CD14-positive monocyte (primary cell): Measurements from ENCODE around the gene CCL22. TPM values are rescaled to one million over a fixed set of nuclear protein-coding genes. Genes with fewer than 3 reads are reported as not detected.

Experiments
- DNase-seq, 3 donors: peaks; one replicate each; pipeline ENCODE4 v3.0.0-alpha.2; 2011 to 2022
- H2AFZ ChIP-seq: 2 replicates; pipeline ENCODE4 v1.6.0; 2012; ENCODE audit warnings: mild to moderate bottlenecking, low read depth, low read length, inconsistent platforms; ENCODE audit not compliant: insufficient read depth, poor library complexity, severe bottlenecking
- H3K27ac ChIP-seq, 2 donors: 1 replicate in 1 of 2; 2 replicates in 1 of 2; pipeline ENCODE4 v1.5.1; 2012 to 2013; ENCODE audit warnings: low read length in 2 of 2, control low read depth in 1 of 2, inconsistent platforms in 1 of 2, low read depth in 1 of 2, mild to moderate bottlenecking in 1 of 2
- H3K27me3 ChIP-seq, 2 donors: one replicate each; pipeline versions ENCODE4 v1.6.0 to v1.6.1; 2011 to 2013; ENCODE audit warnings: low read length in 2 of 2; ENCODE audit not compliant: control insufficient read depth in 2 of 2, insufficient read depth in 2 of 2
- H3K36me3 ChIP-seq, 2 donors: replicated peaks in 1 of 2; 1 replicate in 1 of 2; 2 replicates in 1 of 2; pipeline versions ENCODE4 v1.5.1 to v1.6.1; 2012 to 2013; ENCODE audit warnings: low read length in 2 of 2, control low read depth in 1 of 2, inconsistent platforms in 1 of 2, mild to moderate bottlenecking in 1 of 2; ENCODE audit not compliant: insufficient read depth in 2 of 2, control insufficient read depth in 1 of 2
- H3K4me1 ChIP-seq, 2 donors: 1 replicate in 1 of 2; 2 replicates in 1 of 2; pipeline versions ENCODE4 v1.5.1 to v1.6.1; 2012 to 2013; ENCODE audit warnings: low read length in 2 of 2, control low read depth in 1 of 2, inconsistent platforms in 1 of 2, mild to moderate bottlenecking in 1 of 2, moderate library complexity in 1 of 2; ENCODE audit not compliant: insufficient read depth in 2 of 2, control insufficient read depth in 1 of 2
- H3K4me2 ChIP-seq: replicated peaks from 2 replicates; pipeline ENCODE3; 2012; ENCODE audit warnings: low read length, moderate library complexity, mild to moderate bottlenecking; ENCODE audit not compliant: poor library complexity, severe bottlenecking; ENCODE audit errors: extremely low read depth
- H3K4me3 ChIP-seq, 3 experiments: fragments of 200-600 bp in 1 of 3; sonication (generic) in 1 of 3; replicated peaks in 1 of 3; 1 replicate in 2 of 3; 2 replicates in 1 of 3; pipeline ENCODE4 v1.5.1; 2011 to 2013; ENCODE audit warnings: low read length in 3 of 3, mild to moderate bottlenecking in 3 of 3, control low read depth in 2 of 3, low read depth in 2 of 3, inconsistent platforms in 1 of 3, moderate library complexity in 1 of 3
- H3K79me2 ChIP-seq: 2 replicates; pipeline ENCODE4 v1.6.0; 2012; ENCODE audit warnings: mild to moderate bottlenecking, control low read depth, inconsistent platforms, low read length, moderate library complexity; ENCODE audit not compliant: insufficient read depth
- H3K9ac ChIP-seq: 2 replicates; pipeline ENCODE4 v1.6.0; 2017; ENCODE audit warnings: low read length, mild to moderate bottlenecking; ENCODE audit not compliant: insufficient read depth, poor library complexity, severe bottlenecking
- H3K9me3 ChIP-seq, 2 donors: replicated peaks in 1 of 2; 1 replicate in 1 of 2; 2 replicates in 1 of 2; pipeline versions ENCODE4 v1.5.1 to v1.6.1; 2012 to 2013; ENCODE audit warnings: low read length in 2 of 2, control low read depth in 1 of 2; ENCODE audit not compliant: control insufficient read depth in 1 of 2, insufficient read depth in 1 of 2
- H4K20me1 ChIP-seq: 2 replicates; pipeline ENCODE4 v1.6.0; 2012; ENCODE audit warnings: mild to moderate bottlenecking, low read length, control low read depth, moderate library complexity; ENCODE audit not compliant: insufficient read depth
- H3K27ac Mint-ChIP-seq, 7 donors: one replicate each; pipeline ENCODE4 v1.8.0; 2020; ENCODE audit warnings: mild to moderate bottlenecking in 7 of 7, mixed read lengths in 7 of 7, moderate library complexity in 6 of 7, inconsistent platforms in 2 of 7
- H3K27me3 Mint-ChIP-seq, 3 donors: one replicate each; pipeline ENCODE4 v1.8.0; 2021 to 2022; ENCODE audit warnings: low read depth in 3 of 3, mild to moderate bottlenecking in 3 of 3, mixed read lengths in 3 of 3, moderate library complexity in 3 of 3, inconsistent platforms in 1 of 3
- H3K36me3 Mint-ChIP-seq, 2 donors: one replicate each; pipeline ENCODE4 v1.8.0; 2020; ENCODE audit warnings: mixed read lengths in 2 of 2, inconsistent platforms in 1 of 2, mild to moderate bottlenecking in 1 of 2
- H3K4me1 Mint-ChIP-seq: one replicate; pipeline ENCODE4 v1.8.0; 2020; ENCODE audit warnings: mild to moderate bottlenecking, mixed read lengths
- H3K4me3 Mint-ChIP-seq, 2 donors: one replicate each; pipeline ENCODE4 v1.8.0; 2020; ENCODE audit warnings: mild to moderate bottlenecking in 2 of 2, mixed read lengths in 2 of 2, moderate library complexity in 1 of 2
- H3K9me3 Mint-ChIP-seq, 7 donors: one replicate each; pipeline ENCODE4 v1.8.0; 2020 to 2022; ENCODE audit warnings: mixed read lengths in 7 of 7, mild to moderate bottlenecking in 6 of 7, moderate library complexity in 6 of 7, inconsistent platforms in 2 of 7
- CTCF ChIP-seq: fragments of 200-600 bp; IDR thresholded peaks from one replicate; pipeline ENCODE4 v1.8.0; 2022; ENCODE audit warnings: antibody characterized with exemption, mild to moderate bottlenecking
- WGBS: methylation state at CpG from one replicate; pipeline ENCODE4 v1.1.5; 2013; ENCODE audit warnings: missing lambda C conversion rate; ENCODE audit not compliant: insufficient coverage; 5-methylcytosine and 5-hydroxymethylcytosine counted together
- intact Hi-C, 2 donors: fragments of 100-400 bp; cut with micrococcal nuclease; formaldehyde crosslinking; loops; one replicate each; pipeline versions ENCODE4 v1.15.0 to v1.15.1; 2023
- polyA plus RNA-seq, 3 donors: library from polyadenylated mRNA; depleted of rRNA in 1 of 3; unstranded in 2 of 3; stranded (reverse) in 1 of 3; fragments of 300-500 nt in 2 of 3; fragments of >200 nt in 1 of 3; fragmentation: Illumina TruSeq in 2 of 3; gene quantifications; 1 replicate in 2 of 3; 2 replicates in 1 of 3; pipeline ENCODE4 v1.2.3, GENCODE V29; 2012 to 2021

CCL22 gene
- polyA plus RNA-seq, 3 donors = 0.04 to 0.18 (median 0.15) TPM

- Histone ChIP-seq H3K4me3 (no peak overlapping the region), H4K20me1 (no peaks in the 10 kb centered on the region), H3K27ac (no peak overlapping the region), H3K36me3 (no peaks in the 10 kb centered on the region), H2AFZ (peak overlapping the region; percentile 53), H3K79me2 (no peaks in the 10 kb centered on the region), H3K4me2 (no peak overlapping the region), H3K27me3 (no peaks in the 10 kb centered on the region), H3K9ac (peak overlapping the region; percentile 15), H3K9me3 (no peaks in the 10 kb centered on the region), H3K4me1 (peaks cover 10 to 18% of the 10 kb centered on the region in 2 donors)
- no peaks in the 10 kb centered on the region for H3K36me3 Mint-ChIP-seq
- no peak for DNase-seq
- H3K27me3 Mint-ChIP-seq = peaks cover 11 to 42% (median 16%) of the 10 kb centered on the region in 3 donors
- no peak overlapping the region for H3K4me3 Mint-ChIP-seq
- intact Hi-C loops = no loop called here
- no peaks in the 10 kb centered on the region for H3K9me3 Mint-ChIP-seq
- peaks cover 10% of the 10 kb centered on the region for H3K4me1 Mint-ChIP-seq
- H3K27ac Mint-ChIP-seq = peak overlapping the region in 1 of 7 donors; percentile 6
- 14% methylated on average over 1 of the region's 6 CpGs for WGBS
- no peak for TF ChIP-seq CTCF
Observed at GRCh38 chr16:57366544-57367040, 8.0 kb downstream of the CCL22 start.

GRCh38 chr16:57367116-57367752, 8.7 kb downstream of the CCL22 start:
- H3K9ac ChIP-seq = no peak overlapping the region
- Mint-ChIP-seq H3K4me3 (peak overlapping the region in 1 of 2 donors; percentile 12), H3K36me3 (no peaks in the 10 kb centered on the region), H3K9me3 (no peaks in the 10 kb centered on the region), H3K27ac (no peak overlapping the region), H3K27me3 (peaks cover 11 to 42% (median 16%) of the 10 kb centered on the region in 3 donors), H3K4me1 (peaks cover 10% of the 10 kb centered on the region)
- H3K4me3 ChIP-seq = no peak overlapping the region
- no peak overlapping the region for H3K27ac ChIP-seq
- H4K20me1 ChIP-seq = no peaks in the 10 kb centered on the region
- H3K4me2 ChIP-seq = no peak overlapping the region
- H3K79me2 ChIP-seq = no peaks in the 10 kb centered on the region
- no peaks in the 10 kb centered on the region for H3K27me3 ChIP-seq
- no peak for TF ChIP-seq CTCF
- 95% methylated on average over 3 of the region's 7 CpGs for WGBS
- intact Hi-C loops = no loop called here
- H3K9me3 ChIP-seq = no peaks in the 10 kb centered on the region
- H3K36me3 ChIP-seq = no peaks in the 10 kb centered on the region
- H3K4me1 ChIP-seq = peaks cover 10 to 18% of the 10 kb centered on the region in 2 donors
- H2AFZ ChIP-seq = no peak overlapping the region
- no peak for DNase-seq
